Endothelial cell (in vitro differentiated cells): Measurements from ENCODE around the gene ZRANB1. TPM values are rescaled to one million over a fixed set of nuclear protein-coding genes. Genes with fewer than 3 reads are reported as not detected.

Experiments
- DNase-seq: peaks from one replicate; pipeline ENCODE4 v3.0.0; 2021; ENCODE audit warnings: low spot score
- H3K27ac Mint-ChIP-seq: one replicate; pipeline ENCODE4 v1.8.0; 2021; ENCODE audit warnings: mixed read lengths, inconsistent platforms; ENCODE audit not compliant: unreplicated experiment
- H3K27me3 Mint-ChIP-seq: one replicate; pipeline ENCODE4 v1.8.0; 2021; ENCODE audit warnings: mild to moderate bottlenecking, moderate library complexity, mixed read lengths, inconsistent platforms; ENCODE audit not compliant: unreplicated experiment
- H3K36me3 Mint-ChIP-seq: one replicate; pipeline ENCODE4 v1.8.0; 2021; ENCODE audit warnings: mild to moderate bottlenecking, low read depth, mixed read lengths, inconsistent platforms; ENCODE audit not compliant: unreplicated experiment
- H3K4me1 Mint-ChIP-seq: one replicate; pipeline ENCODE4 v1.8.0; 2021; ENCODE audit warnings: mild to moderate bottlenecking, mixed read lengths, inconsistent platforms; ENCODE audit not compliant: unreplicated experiment
- H3K4me3 Mint-ChIP-seq: one replicate; pipeline ENCODE4 v1.8.0; 2021; ENCODE audit warnings: mild to moderate bottlenecking, mixed read lengths, inconsistent platforms; ENCODE audit not compliant: unreplicated experiment
- H3K9me3 Mint-ChIP-seq: one replicate; pipeline ENCODE4 v1.8.0; 2021; ENCODE audit warnings: mixed read lengths, inconsistent platforms; ENCODE audit not compliant: unreplicated experiment
- total RNA-seq: library from RNA; stranded (reverse); fragmentation: NEBNext Ultra II Directional; extraction: Animal tissue kit (Norgen Biotek cat#: 25700); gene quantifications from one replicate; pipeline ENCODE4 v1.2.1, GENCODE V29; 2021; ENCODE audit not compliant: unreplicated experiment
- TF ChIP-seq, protein P1 (sequence below): fragments of 200-600 bp; sonication (generic); IDR thresholded peaks from one replicate; pipeline ENCODE4 v1.5.0; 2021; ENCODE audit warnings: antibody characterized with exemption; ENCODE audit not compliant: unreplicated experiment

The ZRANB1 gene
- total RNA-seq, 1 donor from 2014 or later = 22.4 TPM

DNA sequence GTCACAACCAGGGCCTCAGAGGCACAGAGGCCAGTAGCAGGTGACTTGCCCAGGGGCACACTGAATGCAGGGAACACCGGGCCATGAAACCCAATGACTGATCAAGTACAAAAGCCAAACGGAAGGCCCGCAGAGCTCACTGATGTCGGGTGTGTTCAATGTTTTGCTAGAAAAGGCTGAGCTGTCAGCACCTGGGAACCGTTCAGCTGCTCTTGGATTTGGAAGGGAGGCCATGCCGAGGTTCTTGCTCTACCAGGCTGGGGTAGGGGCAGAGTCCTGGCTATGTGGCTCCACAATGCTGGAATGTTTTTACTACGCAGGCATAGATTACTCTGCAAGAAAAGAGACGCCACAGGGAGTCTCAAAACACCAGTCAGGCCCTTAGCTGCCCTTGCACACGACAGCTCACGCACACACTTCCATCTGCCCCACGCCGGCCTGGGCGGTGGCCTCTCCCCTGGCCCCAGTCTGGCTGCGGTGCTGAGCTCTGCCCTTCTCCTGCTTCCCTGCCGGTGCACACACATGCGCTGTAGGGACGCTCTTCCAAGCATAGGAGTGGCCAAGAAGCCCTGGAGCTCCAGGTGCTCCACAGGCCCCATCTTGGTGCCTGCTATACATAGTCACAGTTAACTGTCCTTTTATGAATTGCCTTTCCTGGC, 79.9 kb downstream of the ZRANB1 start:
- Mint-ChIP-seq H3K27me3 (peaks cover 15% of the 10 kb centered on the region), H3K36me3 (peaks cover 63% of the 10 kb centered on the region), H3K9me3 (no peaks in the 10 kb centered on the region), H3K4me3 (peak overlapping the region; percentile 70), H3K4me1 (peaks cover 55% of the 10 kb centered on the region), H3K27ac (peak overlapping the region; percentile 15)
- TF ChIP-seq, protein P1, sequence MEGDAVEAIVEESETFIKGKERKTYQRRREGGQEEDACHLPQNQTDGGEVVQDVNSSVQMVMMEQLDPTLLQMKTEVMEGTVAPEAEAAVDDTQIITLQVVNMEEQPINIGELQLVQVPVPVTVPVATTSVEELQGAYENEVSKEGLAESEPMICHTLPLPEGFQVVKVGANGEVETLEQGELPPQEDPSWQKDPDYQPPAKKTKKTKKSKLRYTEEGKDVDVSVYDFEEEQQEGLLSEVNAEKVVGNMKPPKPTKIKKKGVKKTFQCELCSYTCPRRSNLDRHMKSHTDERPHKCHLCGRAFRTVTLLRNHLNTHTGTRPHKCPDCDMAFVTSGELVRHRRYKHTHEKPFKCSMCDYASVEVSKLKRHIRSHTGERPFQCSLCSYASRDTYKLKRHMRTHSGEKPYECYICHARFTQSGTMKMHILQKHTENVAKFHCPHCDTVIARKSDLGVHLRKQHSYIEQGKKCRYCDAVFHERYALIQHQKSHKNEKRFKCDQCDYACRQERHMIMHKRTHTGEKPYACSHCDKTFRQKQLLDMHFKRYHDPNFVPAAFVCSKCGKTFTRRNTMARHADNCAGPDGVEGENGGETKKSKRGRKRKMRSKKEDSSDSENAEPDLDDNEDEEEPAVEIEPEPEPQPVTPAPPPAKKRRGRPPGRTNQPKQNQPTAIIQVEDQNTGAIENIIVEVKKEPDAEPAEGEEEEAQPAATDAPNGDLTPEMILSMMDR = no peak
- no peak for DNase-seq

DNA sequence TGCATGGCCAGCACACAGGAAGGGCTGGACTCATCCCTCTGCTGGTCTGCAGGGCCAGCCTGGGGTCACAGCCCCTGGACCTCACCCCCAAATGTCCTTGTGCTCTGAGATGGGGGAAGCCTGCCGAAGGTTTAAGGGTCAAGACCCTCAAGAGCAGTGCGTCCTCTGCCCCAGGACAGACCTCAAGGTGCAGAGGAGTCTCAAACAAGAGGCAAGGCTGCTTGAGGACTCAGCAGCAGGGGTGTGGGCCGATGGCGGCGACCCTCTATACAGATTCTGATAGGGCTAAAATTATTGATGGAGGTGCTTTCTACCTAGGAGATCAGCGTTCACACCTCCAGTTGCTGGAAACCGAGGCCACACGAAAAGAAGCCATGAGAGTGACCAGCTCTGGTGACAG, 80.7 kb downstream of the ZRANB1 start:
- Mint-ChIP-seq H3K36me3 (peaks cover 56% of the 10 kb centered on the region), H3K4me3 (no peak overlapping the region), H3K9me3 (no peaks in the 10 kb centered on the region), H3K27me3 (peaks cover 15% of the 10 kb centered on the region), H3K27ac (no peak overlapping the region), H3K4me1 (peaks cover 52% of the 10 kb centered on the region)
- TF ChIP-seq, protein P1 = no peak
- no peak for DNase-seq

DNA sequence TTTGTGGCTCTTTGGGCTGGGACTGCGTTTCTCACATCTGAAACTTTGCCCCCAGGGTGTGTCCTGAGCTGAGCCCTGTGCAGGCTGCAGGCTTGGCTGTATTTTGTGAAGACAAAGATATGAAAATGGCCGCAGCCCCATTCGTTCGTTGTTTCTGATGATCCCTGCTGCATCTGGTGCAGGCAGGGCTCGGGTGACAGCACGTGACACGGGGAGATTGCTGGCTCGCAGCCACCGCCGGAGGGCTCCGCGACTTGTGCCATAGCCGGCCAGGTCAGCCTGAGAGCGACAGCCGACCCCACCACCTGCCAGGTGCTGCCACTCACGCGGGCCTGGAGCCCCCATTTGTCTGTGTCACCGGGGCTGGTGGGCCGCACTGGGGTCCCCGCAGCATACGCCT, 81.3 kb downstream of the ZRANB1 start:
- peaks cover 52% of the 10 kb centered on the region for H3K4me1 Mint-ChIP-seq
- no peaks in the 10 kb centered on the region for H3K9me3 Mint-ChIP-seq
- H3K36me3 Mint-ChIP-seq = peaks cover 55% of the 10 kb centered on the region
- DNase-seq = no peak
- H3K27me3 Mint-ChIP-seq = peaks cover 15% of the 10 kb centered on the region
- TF ChIP-seq, protein P1 = no peak
- H3K27ac Mint-ChIP-seq = no peak overlapping the region
- H3K4me3 Mint-ChIP-seq = peak overlapping the region; percentile 25

DNA sequence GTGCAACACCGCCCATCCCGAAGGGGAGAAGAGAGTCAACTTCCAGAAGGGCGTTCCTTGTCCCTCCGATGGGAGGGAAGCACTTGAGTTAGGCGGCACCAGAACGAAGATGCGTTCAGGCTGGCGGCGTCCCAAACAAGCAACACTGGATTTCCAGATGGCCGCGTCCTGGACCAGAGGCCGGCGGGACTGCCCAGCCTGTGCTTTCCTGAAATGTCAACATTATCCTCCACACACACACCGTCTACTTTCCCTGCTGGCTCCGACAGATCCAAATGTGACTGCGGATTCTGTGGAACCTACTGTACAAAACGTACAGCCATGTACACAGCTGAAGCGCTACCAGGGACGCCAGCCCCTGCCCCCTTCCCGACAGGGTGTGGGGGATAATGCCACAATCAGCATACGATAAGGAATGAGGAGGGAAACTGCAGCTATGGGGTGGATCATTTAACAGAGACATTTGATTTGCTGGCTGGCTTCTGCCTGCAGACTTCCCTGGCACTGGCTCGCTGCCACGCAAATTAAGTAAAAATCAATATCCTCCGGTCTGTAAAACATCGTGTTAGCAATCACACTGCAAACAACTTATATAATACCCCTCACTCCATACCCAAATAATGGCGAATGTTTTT, 82.1 kb downstream of the ZRANB1 start:
- peaks cover 62% of the 10 kb centered on the region for H3K36me3 Mint-ChIP-seq
- H3K27ac Mint-ChIP-seq = peak overlapping the region; percentile 58
- H3K4me3 Mint-ChIP-seq = peak overlapping the region; percentile 8
- TF ChIP-seq, protein P1 = no peak
- H3K9me3 Mint-ChIP-seq = no peaks in the 10 kb centered on the region
- DNase-seq = no peak
- peaks cover 15% of the 10 kb centered on the region for H3K27me3 Mint-ChIP-seq
- peaks cover 52% of the 10 kb centered on the region for H3K4me1 Mint-ChIP-seq
